H1 (cell line): ENCODE data around the gene MAP3K1. TPM values are rescaled to one million over a fixed set of nuclear protein-coding genes. Genes with fewer than 3 reads are reported as not detected.

Experiments used
- CTCF ChIA-PET: fragments of 300-600 bp; sonication (Branson Sonifier 250); formaldehyde crosslinking; loops from one replicate; lab custom pipeline; 2021; ENCODE audit not compliant: partially characterized antibody; lab: Charles Lee
- POLR2A ChIA-PET: fragments of 300-600 bp; sonication (Branson Sonifier 250); formaldehyde crosslinking; loops from one replicate; lab custom pipeline; 2021; ENCODE audit warnings: inconsistent platforms; ENCODE audit not compliant: partially characterized antibody; lab: Charles Lee
- DNase-seq, 2 experiments: peaks; one replicate each; pipeline versions ENCODE4 v3.0.0 to v3.0.0-alpha.2; 2010 to 2022; ENCODE audit warnings: low spot score in 2 of 2, low read depth in 1 of 2, mixed read lengths in 1 of 2
- FAIRE-seq: peaks from 2 replicates; lab custom pipeline; 2011; peaks lifted over from hg19 to GRCh38; lab: Jason Lieb, UNC
- H2AFZ ChIP-seq: 2 replicates; pipeline ENCODE4 v1.8.1; 2012; ENCODE audit warnings: low read length, inconsistent platforms
- H2AK5ac ChIP-seq: 2 replicates; pipeline ENCODE4 v1.6.1; 2013; ENCODE audit warnings: low read depth, low read length
- H2BK120ac ChIP-seq: replicated peaks from 2 replicates; pipeline ENCODE3; 2013; ENCODE audit warnings: low read depth, low read length, inconsistent platforms
- H2BK12ac ChIP-seq: 2 replicates; pipeline ENCODE4 v1.6.1; 2013; ENCODE audit warnings: low read depth, low read length
- H2BK15ac ChIP-seq: 2 replicates; pipeline ENCODE4 v1.6.1; 2013; ENCODE audit warnings: low read length
- H2BK20ac ChIP-seq: 2 replicates; pipeline ENCODE4 v1.6.1; 2013; ENCODE audit warnings: low read length
- H2BK5ac ChIP-seq: 2 replicates; pipeline ENCODE4 v1.6.1; 2013; ENCODE audit warnings: low read depth, low read length
- H3K14ac ChIP-seq: 2 replicates; pipeline ENCODE4 v1.6.1; 2013; ENCODE audit warnings: inconsistent platforms; ENCODE audit not compliant: insufficient read length
- H3K18ac ChIP-seq: 2 replicates; pipeline ENCODE4 v1.6.1; 2013; ENCODE audit warnings: low read length; ENCODE audit errors: extremely low read depth
- H3K23ac ChIP-seq: 2 replicates; pipeline ENCODE4 v1.6.1; 2013; ENCODE audit warnings: inconsistent platforms; ENCODE audit not compliant: insufficient read length
- H3K23me2 ChIP-seq: 2 replicates; pipeline ENCODE4 v1.6.1; 2013; ENCODE audit warnings: low read depth, low read length
- H3K27ac ChIP-seq: 2 replicates; pipeline ENCODE4 v1.6.1; 2011; ENCODE audit warnings: low read depth, low read length, inconsistent platforms
- H3K27me3 ChIP-seq, 4 experiments: replicated peaks in 1 of 4; 1 replicate in 1 of 4; 2 replicates in 3 of 4; pipeline versions ENCODE4 v1.6.1 to v1.8.1; 2011 to 2013; ENCODE audit warnings: low read length in 3 of 4, mild to moderate bottlenecking in 3 of 4, inconsistent platforms in 2 of 4, mixed read lengths in 2 of 4, moderate library complexity in 1 of 4; ENCODE audit not compliant: control insufficient read depth in 3 of 4, insufficient read depth in 3 of 4; ENCODE audit errors: extremely low read depth in 1 of 4
- H3K36me3 ChIP-seq, 4 experiments: 2 replicates each; pipeline versions ENCODE4 v1.6.1 to v1.8.1; 2011 to 2013; ENCODE audit warnings: mild to moderate bottlenecking in 4 of 4, low read length in 3 of 4, moderate library complexity in 2 of 4, control low read depth in 1 of 4, inconsistent platforms in 1 of 4; ENCODE audit not compliant: insufficient read depth in 4 of 4, control insufficient read depth in 2 of 4
- H3K4ac ChIP-seq: replicated peaks from 2 replicates; pipeline ENCODE3; 2013; ENCODE audit warnings: low read length, low read depth, mixed read lengths, inconsistent platforms; ENCODE audit not compliant: insufficient read length
- H3K4me1 ChIP-seq, 4 experiments: replicated peaks in 1 of 4; 1 replicate in 1 of 4; 2 replicates in 3 of 4; pipeline versions ENCODE4 v1.6.1 to v1.8.1; 2011 to 2013; ENCODE audit warnings: low read length in 3 of 4, inconsistent platforms in 2 of 4, mixed read lengths in 1 of 4; ENCODE audit not compliant: insufficient read depth in 4 of 4, control insufficient read depth in 3 of 4
- H3K4me2 ChIP-seq, 2 experiments: 2 replicates each; pipeline versions ENCODE4 v1.6.1 to v1.8.1; 2011 to 2013; ENCODE audit warnings: low read depth in 2 of 2, low read length in 2 of 2, control low read depth in 1 of 2, inconsistent platforms in 1 of 2, mild to moderate bottlenecking in 1 of 2; ENCODE audit not compliant: insufficient read depth in 1 of 2
- H3K4me3 ChIP-seq, 4 experiments: fragments of 200-600, 300-600 bp in 1 of 4; sonication (generic), shearing (Covaris generic), sonication (Bioruptor Twin) in 1 of 4; 2 replicates each; pipeline versions ENCODE4 v1.5.1 to v1.8.1; 2011 to 2016; ENCODE audit warnings: low read length in 4 of 4, low read depth in 3 of 4, control low read depth in 2 of 4, inconsistent platforms in 2 of 4, mild to moderate bottlenecking in 2 of 4, mixed read lengths in 1 of 4, moderate library complexity in 1 of 4; ENCODE audit not compliant: insufficient read depth in 2 of 4; ENCODE audit errors: extremely low read depth in 1 of 4
- H3K56ac ChIP-seq: replicated peaks from 2 replicates; pipeline ENCODE3; 2013; ENCODE audit warnings: low read depth, mild to moderate bottlenecking, mixed read lengths, low read length, inconsistent platforms; ENCODE audit not compliant: insufficient read length
- H3K79me1 ChIP-seq: 2 replicates; pipeline ENCODE4 v1.6.1; 2013; ENCODE audit warnings: low read depth, low read length, control low read depth
- H3K79me2 ChIP-seq, 2 experiments: 2 replicates each; pipeline versions ENCODE4 v1.6.1 to v1.8.1; 2012 to 2013; ENCODE audit warnings: low read length in 2 of 2, mild to moderate bottlenecking in 2 of 2, inconsistent platforms in 1 of 2; ENCODE audit not compliant: insufficient read depth in 2 of 2, control insufficient read depth in 1 of 2
- H3K9ac ChIP-seq, 4 experiments: replicated peaks in 1 of 4; 1 replicate in 1 of 4; 2 replicates in 3 of 4; pipeline versions ENCODE4 v1.6.1 to v1.8.1; 2011 to 2013; ENCODE audit warnings: low read depth in 3 of 4, low read length in 3 of 4, control low read depth in 2 of 4, mild to moderate bottlenecking in 2 of 4, moderate library complexity in 2 of 4, inconsistent platforms in 1 of 4; ENCODE audit errors: extremely low read depth in 1 of 4
- H3K9me3 ChIP-seq, 2 experiments: 2 replicates each; pipeline versions ENCODE4 v1.6.1 to v1.8.1; 2012 to 2013; ENCODE audit warnings: mild to moderate bottlenecking in 2 of 2, moderate library complexity in 2 of 2, control low read depth in 1 of 2, inconsistent platforms in 1 of 2, low read depth in 1 of 2, low read length in 1 of 2, mixed read lengths in 1 of 2; ENCODE audit not compliant: insufficient read depth in 2 of 2
- H4K20me1 ChIP-seq, 2 experiments: replicated peaks in 1 of 2; 2 replicates each; pipeline versions ENCODE3 to v1.8.1; 2011 to 2013; ENCODE audit warnings: inconsistent platforms in 2 of 2, low read length in 2 of 2, mild to moderate bottlenecking in 1 of 2; ENCODE audit not compliant: insufficient read depth in 2 of 2, control insufficient read depth in 1 of 2
- H4K5ac ChIP-seq: 2 replicates; pipeline ENCODE4 v1.6.1; 2013; ENCODE audit warnings: low read length, low read depth, mixed read lengths, inconsistent platforms; ENCODE audit not compliant: insufficient read length
- H4K8ac ChIP-seq: 2 replicates; pipeline ENCODE4 v1.8.0; 2013; ENCODE audit warnings: mild to moderate bottlenecking, moderate library complexity, low read length, inconsistent platforms; ENCODE audit not compliant: insufficient read depth; ENCODE audit errors: extremely low read depth
- H4K91ac ChIP-seq: replicated peaks from 2 replicates; pipeline ENCODE3; 2013; ENCODE audit warnings: low read length, mixed read lengths, inconsistent platforms; ENCODE audit not compliant: insufficient read length
- WGBS, 2 experiments: shearing (Covaris generic) in 1 of 2; methylation state at CpG; one replicate each; pipeline versions ENCODE4 v1.1.6 to v1.1.7; 2013 to 2015; ENCODE audit warnings: low lambda C conversion rate in 2 of 2, mixed read lengths in 2 of 2, inconsistent platforms in 1 of 2, low coverage in 1 of 2, missing lambda C conversion rate in 1 of 2; ENCODE audit not compliant: insufficient replicate concordance in 2 of 2, insufficient coverage in 1 of 2, insufficient read length in 1 of 2; ENCODE audit errors: extremely low coverage in 1 of 2, missing lambda C conversion rate in 1 of 2; 5-methylcytosine and 5-hydroxymethylcytosine counted together
- polyA plus RNA-seq, 7 experiments: library from polyadenylated mRNA; depleted of rRNA in 3 of 7; stranded (reverse) in 5 of 7; unstranded in 2 of 7; fragments of >200 nt in 5 of 7; fragments of 200-250 nt in 2 of 7; gene quantifications; 1 replicate in 5 of 7; 2 replicates in 1 of 7; 4 replicates in 1 of 7; pipeline versions ENCODE4 v1.2.1 to v1.2.3, GENCODE V29; 2011 to 2013; ENCODE audit warnings: missing spikeins in 2 of 7, mixed read lengths in 2 of 7
- total RNA-seq: library from RNA; stranded (reverse); fragmentation: NEBNext Ultra II Directional; extraction: Animal tissue kit (Norgen Biotek cat#: 25700); gene quantifications from 2 replicates; pipeline ENCODE4 v1.2.1, GENCODE V29; 2021

Gene MAP3K1
- total and polyA plus RNA-seq, 2 of the 8 experiments (the other 6 are each of a cell fraction or from before 2014, with no cell fraction given): 3.9 to 11.8 TPM

GRCh38 chr5:56909294-56910209 is 94.2 kb downstream of the MAP3K1 start, which contains the start of gene SETD9:
Gene SETD9 (plus strand): TSS chr5:56909596. CDS start chr5:56909646, 50 bp downstream.
- H3K4me2 ChIP-seq: peak within 1 kb of the TSS; percentile 90 to 95
- peak within 1 kb of the TSS; percentile 98 for H4K5ac ChIP-seq
- FAIRE-seq (no peak), DNase-seq (peak; percentile 95 to 96)
- H3K4me3 ChIP-seq: peak within 1 kb of the TSS; percentile 64 to 87 (median 79)
- peak within 1 kb of the TSS; percentile 98 for H4K91ac ChIP-seq
- H2BK20ac ChIP-seq: no peak within 1 kb of the TSS
- H2AFZ ChIP-seq: peak within 1 kb of the TSS; percentile 93
- H2BK5ac ChIP-seq: peak within 1 kb of the TSS; percentile 96
- H3K18ac ChIP-seq: peak within 1 kb of the TSS; percentile 97
- H4K8ac ChIP-seq: peak within 1 kb of the TSS; percentile 97; the same call in 1 of the 2 replicates
- H3K36me3 ChIP-seq: no peaks in the 10 kb centered on the region
- peak within 1 kb of the TSS; percentile 82 for H3K56ac ChIP-seq
- no peaks in the 10 kb centered on the region; a peak in 1 of 4 replicates for H3K79me2 ChIP-seq
- no peak within 1 kb of the TSS for H3K23ac ChIP-seq
- CTCF ChIA-PET: interaction anchor here (0.7 to 3.2 kb wide), 8 partner anchors 8 to 639 kb away, joined by 3 to 14 read pairs (median 4); no protein-coding TSS in a partner anchor
- no peaks in the 10 kb centered on the region for H3K27me3 ChIP-seq
- no peaks in the 10 kb centered on the region for H4K20me1 ChIP-seq
- peak within 1 kb of the TSS; percentile 75; the same call in 1 of the 2 replicates for H2BK12ac ChIP-seq
- no peak within 1 kb of the TSS for H3K14ac ChIP-seq
- POLR2A ChIA-PET: interaction anchor here (0.6 to 3.1 kb wide), 25 partner anchors 9 to 488 kb away, joined by 3 to 30 read pairs (median 3); partner anchors contain the start of gene GPBP1
- no peak within 1 kb of the TSS for H2BK120ac ChIP-seq
- H3K4ac ChIP-seq: peak within 1 kb of the TSS; percentile 82
- peaks cover 0 to 11% (median 5%) of the 10 kb centered on the region in 4 experiments; a peak in 5 of 7 replicates for H3K4me1 ChIP-seq
- WGBS, 2 experiments: 1% methylated on average over 49 of the region's 84 CpGs; no CpG with 5 or more reads in 1 of the 2 experiments
- H3K9me3 ChIP-seq: no peaks in the 10 kb centered on the region
- peak within 1 kb of the TSS; percentile 88 to 98 (median 94) for H3K9ac ChIP-seq
- H3K23me2 ChIP-seq: peaks cover 12% of the 10 kb centered on the region
- peak within 1 kb of the TSS; percentile 93 for H3K27ac ChIP-seq
- H2AK5ac ChIP-seq: peak within 1 kb of the TSS; percentile 79; the same call in 1 of the 2 replicates
- H2BK15ac ChIP-seq: peak within 1 kb of the TSS; percentile 67; the same call in 1 of the 2 replicates
- no peaks in the 10 kb centered on the region for H3K79me1 ChIP-seq
